Activated CD4-positive, alpha-beta memory T cell treated with anti-CD3 and anti-CD28 coated beads for 36 hours (primary cell): ENCODE results near the gene CLBA1. TPM values are rescaled to one million over a fixed set of nuclear protein-coding genes. Genes with fewer than 3 reads are reported as not detected.

Experiments used
- CTCF ChIA-PET: fragments of 350-600 bp; sonication (Branson Sonifier 250); formaldehyde crosslinking; loops from one replicate; lab custom pipeline; 2021; ENCODE audit warnings: antibody characterized with exemption, inconsistent platforms; lab: Charles Lee
- POLR2A ChIA-PET: fragments of 350-600 bp; sonication (Branson Sonifier 250); formaldehyde crosslinking; loops from one replicate; lab custom pipeline; 2021; ENCODE audit warnings: antibody characterized with exemption; lab: Charles Lee
- DNase-seq: peaks from one replicate; pipeline ENCODE4 v3.0.0-alpha.2; 2020
- H3K27ac Mint-ChIP-seq: one replicate; pipeline ENCODE4 v1.8.0; 2021; ENCODE audit warnings: mixed read lengths
- H3K27me3 Mint-ChIP-seq: one replicate; pipeline ENCODE4 v1.8.0; 2021; ENCODE audit warnings: mixed read lengths
- H3K36me3 Mint-ChIP-seq: one replicate; pipeline ENCODE4 v1.8.0; 2021; ENCODE audit warnings: mixed read lengths
- H3K4me1 Mint-ChIP-seq: one replicate; pipeline ENCODE4 v1.8.0; 2021; ENCODE audit warnings: low read depth, mixed read lengths
- H3K4me3 Mint-ChIP-seq: one replicate; pipeline ENCODE4 v1.8.0; 2021; ENCODE audit warnings: mild to moderate bottlenecking, mixed read lengths
- H3K9me3 Mint-ChIP-seq: one replicate; pipeline ENCODE4 v1.8.0; 2021; ENCODE audit warnings: mixed read lengths
- intact Hi-C: fragments of 100-400 bp; cut with micrococcal nuclease; formaldehyde crosslinking; loops from one replicate; pipeline ENCODE4 v1.15.1; 2023
- total RNA-seq, 2 experiments: library from RNA; stranded (reverse); gene quantifications; one replicate each; pipeline ENCODE4 v1.2.3, GENCODE V29; 2021

Gene CLBA1
- total RNA-seq, 2 experiments from 2014 or later, result 0.78 to 1.2 TPM

GRCh38 chr14:104993306-104993705 lies 7.7 kb downstream of the CLBA1 start:
- no peaks in the 10 kb centered on the region for H3K9me3 Mint-ChIP-seq
- ChIA-PET POLR2A (no interaction called here), CTCF (interaction anchor here (1.4 to 2.4 kb wide), 2 partner anchors 18 to 53 kb away, joined by 7 to 10 read pairs; no protein-coding TSS in a partner anchor)
- H3K36me3 Mint-ChIP-seq, result no peaks in the 10 kb centered on the region
- no peaks in the 10 kb centered on the region for H3K27me3 Mint-ChIP-seq
- intact Hi-C loops, result no loop called here
- peak overlapping the region; percentile 56 for H3K27ac Mint-ChIP-seq
- no peak overlapping the region for H3K4me3 Mint-ChIP-seq
- DNase-seq, result no peak
- no peaks in the 10 kb centered on the region for H3K4me1 Mint-ChIP-seq

GRCh38 chr14:104993808-104994591 lies 8.4 kb downstream of the CLBA1 start:
- ChIA-PET CTCF (interaction anchor here (1.4 to 2.4 kb wide), 2 partner anchors 19 to 52 kb away, joined by 7 to 10 read pairs; no protein-coding TSS in a partner anchor), POLR2A (no interaction called here)
- no peak for DNase-seq
- intact Hi-C loops, result no loop called here
- H3K4me1 Mint-ChIP-seq, result no peaks in the 10 kb centered on the region
- no peaks in the 10 kb centered on the region for H3K9me3 Mint-ChIP-seq
- no peaks in the 10 kb centered on the region for H3K36me3 Mint-ChIP-seq
- peak overlapping the region; percentile 56 for H3K27ac Mint-ChIP-seq
- no peaks in the 10 kb centered on the region for H3K27me3 Mint-ChIP-seq
- no peak overlapping the region for H3K4me3 Mint-ChIP-seq

GRCh38 chr14:104994978-104995377 lies 9.4 kb downstream of the CLBA1 start:
- no peaks in the 10 kb centered on the region for H3K4me1 Mint-ChIP-seq
- ChIA-PET POLR2A (no interaction called here), CTCF (interaction anchor here (1.4 to 2.4 kb wide), 2 partner anchors 20 to 49 kb away, joined by 3 to 10 read pairs; no protein-coding TSS in a partner anchor)
- no peaks in the 10 kb centered on the region for H3K27me3 Mint-ChIP-seq
- no peak overlapping the region for H3K27ac Mint-ChIP-seq
- no peaks in the 10 kb centered on the region for H3K9me3 Mint-ChIP-seq
- H3K36me3 Mint-ChIP-seq, result no peaks in the 10 kb centered on the region
- H3K4me3 Mint-ChIP-seq, result no peak overlapping the region
- DNase-seq, result no peak
- intact Hi-C loops, result no loop called here

GRCh38 chr14:104996032-104996431 lies 10.4 kb downstream of the CLBA1 start:
- DNase-seq, result no peak
- ChIA-PET CTCF (interaction anchor here (1.4 kb wide), 1 partner anchor 48 kb away, joined by 3 read pairs; no protein-coding TSS in a partner anchor), POLR2A (no interaction called here)
- Mint-ChIP-seq H3K27ac (no peak overlapping the region), H3K27me3 (no peaks in the 10 kb centered on the region), H3K9me3 (no peaks in the 10 kb centered on the region), H3K36me3 (no peaks in the 10 kb centered on the region), H3K4me1 (no peaks in the 10 kb centered on the region), H3K4me3 (no peak overlapping the region)
- intact Hi-C loops, result no loop called here

GRCh38 chr14:104996483-104996882 lies 10.9 kb downstream of the CLBA1 start:
- Mint-ChIP-seq H3K27ac (no peak overlapping the region), H3K9me3 (no peaks in the 10 kb centered on the region), H3K27me3 (no peaks in the 10 kb centered on the region), H3K4me3 (no peak overlapping the region), H3K4me1 (no peaks in the 10 kb centered on the region), H3K36me3 (no peaks in the 10 kb centered on the region)
- ChIA-PET POLR2A (no interaction called here), CTCF (no interaction called here)
- no peak for DNase-seq
- intact Hi-C loops, result no loop called here

GRCh38 chr14:104998801-104999200 lies 13.2 kb downstream of the CLBA1 start:
- CTCF ChIA-PET, result interaction anchor here (0.9 to 1.3 kb wide), 2 partner anchors 9 to 46 kb away, joined by 3 to 4 read pairs; no protein-coding TSS in a partner anchor
- intact Hi-C loops, result no loop called here

GRCh38 chr14:104999361-104999760 lies 13.8 kb downstream of the CLBA1 start:
- Mint-ChIP-seq H3K9me3 (no peaks in the 10 kb centered on the region), H3K27me3 (no peaks in the 10 kb centered on the region), H3K4me1 (peaks cover 2% of the 10 kb centered on the region), H3K36me3 (no peaks in the 10 kb centered on the region), H3K4me3 (no peak overlapping the region), H3K27ac (no peak overlapping the region)
- ChIA-PET CTCF (interaction anchor here (0.6 to 0.9 kb wide), 3 partner anchors 9 to 1519 kb away, joined by 3 read pairs; no protein-coding TSS in a partner anchor), POLR2A (no interaction called here)
- intact Hi-C loops, result no loop called here
- DNase-seq, result no peak

More at GRCh38 chr14:104998801-104999200, 13.2 kb downstream of the CLBA1 start:
- no peaks in the 10 kb centered on the region for H3K36me3 Mint-ChIP-seq
- no peak overlapping the region for H3K27ac Mint-ChIP-seq
- no peaks in the 10 kb centered on the region for H3K9me3 Mint-ChIP-seq
- POLR2A ChIA-PET, result no interaction called here
- no peak overlapping the region for H3K4me3 Mint-ChIP-seq
- H3K4me1 Mint-ChIP-seq, result no peaks in the 10 kb centered on the region
- DNase-seq, result no peak
- no peaks in the 10 kb centered on the region for H3K27me3 Mint-ChIP-seq

- Mint-ChIP-seq H3K27ac (no peak overlapping the region), H3K36me3 (peaks cover 15% of the 10 kb centered on the region), H3K4me3 (no peak overlapping the region), H3K9me3 (no peaks in the 10 kb centered on the region), H3K4me1 (peaks cover 2% of the 10 kb centered on the region), H3K27me3 (no peaks in the 10 kb centered on the region)
- intact Hi-C loops, result loop anchor here (2.0 kb wide), 1 partner anchor 15 kb away; the partner anchor contains the start of gene CDCA4
- POLR2A ChIA-PET, result no interaction called here
- CTCF ChIA-PET, result interaction anchor here (0.7 to 3.7 kb wide), 4 partner anchors 14 to 85 kb away, joined by 3 to 27 read pairs (median 3); no protein-coding TSS in a partner anchor
- no peak for DNase-seq
These were observed 19.8 kb downstream of the CLBA1 start for GRCh38 chr14:105005329-105005928.

- Mint-ChIP-seq H3K27ac (no peak overlapping the region), H3K4me1 (peaks cover 2% of the 10 kb centered on the region), H3K27me3 (no peaks in the 10 kb centered on the region), H3K36me3 (peaks cover 19% of the 10 kb centered on the region), H3K4me3 (no peak overlapping the region), H3K9me3 (no peaks in the 10 kb centered on the region)
- no peak for DNase-seq
- intact Hi-C loops, result loop anchor here (2.0 kb wide), 1 partner anchor 15 kb away; the partner anchor contains the start of gene CDCA4
- ChIA-PET CTCF (interaction anchor here (0.9 to 3.7 kb wide), 3 partner anchors 13 to 84 kb away, joined by 3 to 27 read pairs (median 3); no protein-coding TSS in a partner anchor), POLR2A (no interaction called here)
These were observed 20.6 kb downstream of the CLBA1 start for GRCh38 chr14:105005929-105006830.

GRCh38 chr14:105006831-105007592 lies 21.4 kb downstream of the CLBA1 start:
- no peak overlapping the region for H3K27ac Mint-ChIP-seq
- ChIA-PET CTCF (interaction anchor here (0.6 to 3.7 kb wide), 3 partner anchors 13 to 38 kb away, joined by 3 to 27 read pairs (median 3); no protein-coding TSS in a partner anchor), POLR2A (no interaction called here)
- DNase-seq, result no peak
- H3K4me1 Mint-ChIP-seq, result peaks cover 2% of the 10 kb centered on the region
- H3K9me3 Mint-ChIP-seq, result no peaks in the 10 kb centered on the region
- H3K36me3 Mint-ChIP-seq, result peaks cover 27% of the 10 kb centered on the region
- no peak overlapping the region for H3K4me3 Mint-ChIP-seq
- intact Hi-C loops, result no loop called here
- no peaks in the 10 kb centered on the region for H3K27me3 Mint-ChIP-seq
